GM23248 (cell line): ENCODE measurements around the gene CDK8.

Source experiments
- EZH2 ChIP-seq: fragments of 200-600 bp; sonication (generic); IDR thresholded peaks from 2 replicates; pipeline ENCODE4 v1.6.1; 2018; ENCODE audit warnings: antibody characterized with exemption, mild to moderate bottlenecking; ENCODE audit not compliant: insufficient read depth, poor library complexity, severe bottlenecking
- EZH2phosphoT487 ChIP-seq: fragments of 200-600 bp; sonication (generic); IDR thresholded peaks from 2 replicates; pipeline ENCODE4 v1.6.1; 2018; ENCODE audit warnings: antibody characterized with exemption, moderate library complexity, mild to moderate bottlenecking, low read depth; ENCODE audit not compliant: insufficient read depth

DNA sequence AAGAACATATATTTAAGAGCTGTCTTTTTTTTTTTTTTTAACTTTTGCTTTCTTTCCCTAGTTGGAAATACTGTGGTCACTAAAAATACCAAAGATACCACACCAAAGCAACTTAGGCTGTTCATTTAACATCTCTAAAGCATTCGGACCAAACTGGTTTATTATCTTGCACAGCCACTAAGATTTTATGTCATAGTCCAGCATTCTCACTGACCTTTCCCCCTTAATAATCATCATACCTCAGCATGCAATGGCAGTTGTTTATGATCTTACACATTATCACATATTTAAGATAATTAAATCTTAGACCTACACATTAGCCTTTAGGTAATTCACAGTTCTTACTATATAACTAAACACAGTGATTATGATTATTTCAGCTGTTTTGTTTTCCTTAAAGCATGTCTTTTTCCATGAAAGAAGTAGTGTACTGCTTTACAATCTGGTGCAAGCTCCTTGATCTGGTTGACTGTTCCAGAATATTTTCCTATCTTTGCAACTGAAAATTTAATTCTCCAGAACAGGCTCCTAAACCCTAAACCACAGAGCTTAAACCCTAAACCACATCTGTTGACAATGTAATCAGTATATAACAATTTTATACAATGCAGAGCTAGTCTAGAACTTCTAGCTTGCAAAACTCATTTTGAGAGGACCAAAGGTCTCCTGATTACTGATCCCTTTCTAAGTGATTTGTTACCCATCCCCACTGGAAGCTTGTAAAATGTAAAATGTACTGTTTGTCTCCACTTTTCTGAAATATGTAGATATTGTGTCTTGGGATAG lies 74.2 kb downstream of the CDK8 start:
- no peak for TF ChIP-seq EZH2
- no peak for TF ChIP-seq EZH2phosphoT487
